Measurements from ENCODE around the gene CHPF. TPM values are rescaled to one million over a fixed set of nuclear protein-coding genes. Genes with fewer than 3 reads are reported as not detected.

The CHPF gene
- total RNA-seq, 1 experiment from 2014 or later, result 81.2 TPM

DNA sequence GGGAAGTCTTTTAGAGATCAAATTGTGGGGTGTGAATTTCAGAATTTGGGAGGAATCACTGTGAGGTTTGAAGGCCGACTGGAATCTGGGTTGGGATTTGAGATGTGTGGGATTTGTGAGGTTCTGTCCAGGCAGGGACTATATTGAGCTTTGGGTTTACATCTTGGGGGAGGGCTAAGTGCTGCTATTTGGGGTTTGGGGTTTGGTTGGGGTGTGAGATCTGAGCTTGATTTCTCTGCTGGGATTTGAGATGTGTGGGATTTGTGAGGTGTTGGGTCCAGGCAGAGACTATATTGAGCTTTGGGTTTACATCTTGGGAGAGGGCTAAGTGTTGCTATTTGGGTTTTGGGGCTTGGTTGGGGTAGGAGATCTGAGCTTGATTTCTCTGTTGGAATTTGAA, 44.1 kb downstream of the CHPF start:
- intact Hi-C loops (cut with micrococcal nuclease), result loop anchor here (2.0 kb wide), 2 partner anchors 47 to 69 kb away; no protein-coding TSS in a partner anchor
- no TSS peak for BruUV-seq (replicated peaks)
- Mint-ChIP-seq H3K4me1 (ENCODE audit: insufficient read depth, unreplicated experiment) (peaks cover 24% of the 10 kb centered on the region), H3K4me3 (ENCODE audit: unreplicated experiment) (peak overlapping the region; percentile 92), H3K36me3 (ENCODE audit: insufficient read depth, unreplicated experiment) (peaks cover 7% of the 10 kb centered on the region), H3K27me3 (ENCODE audit: insufficient read depth, unreplicated experiment) (no peaks in the 10 kb centered on the region), H3K27ac (ENCODE audit: low read depth, unreplicated experiment) (peak overlapping the region; percentile 93), H3K9me3 (ENCODE audit: unreplicated experiment) (no peaks in the 10 kb centered on the region)
- CTCF ChIA-PET, result interaction anchor here (0.6 to 1.4 kb wide), 6 partner anchors 25 to 96 kb away, joined by 3 to 6 read pairs (median 4); no protein-coding TSS in a partner anchor
- TF ChIP-seq, protein P1, sequence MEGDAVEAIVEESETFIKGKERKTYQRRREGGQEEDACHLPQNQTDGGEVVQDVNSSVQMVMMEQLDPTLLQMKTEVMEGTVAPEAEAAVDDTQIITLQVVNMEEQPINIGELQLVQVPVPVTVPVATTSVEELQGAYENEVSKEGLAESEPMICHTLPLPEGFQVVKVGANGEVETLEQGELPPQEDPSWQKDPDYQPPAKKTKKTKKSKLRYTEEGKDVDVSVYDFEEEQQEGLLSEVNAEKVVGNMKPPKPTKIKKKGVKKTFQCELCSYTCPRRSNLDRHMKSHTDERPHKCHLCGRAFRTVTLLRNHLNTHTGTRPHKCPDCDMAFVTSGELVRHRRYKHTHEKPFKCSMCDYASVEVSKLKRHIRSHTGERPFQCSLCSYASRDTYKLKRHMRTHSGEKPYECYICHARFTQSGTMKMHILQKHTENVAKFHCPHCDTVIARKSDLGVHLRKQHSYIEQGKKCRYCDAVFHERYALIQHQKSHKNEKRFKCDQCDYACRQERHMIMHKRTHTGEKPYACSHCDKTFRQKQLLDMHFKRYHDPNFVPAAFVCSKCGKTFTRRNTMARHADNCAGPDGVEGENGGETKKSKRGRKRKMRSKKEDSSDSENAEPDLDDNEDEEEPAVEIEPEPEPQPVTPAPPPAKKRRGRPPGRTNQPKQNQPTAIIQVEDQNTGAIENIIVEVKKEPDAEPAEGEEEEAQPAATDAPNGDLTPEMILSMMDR (IDR thresholded peaks at IDR 0.05; ENCODE audit: unreplicated experiment), result no peak
- no peak for DNase-seq (ENCODE audit: unreplicated experiment)
- POLR2A ChIA-PET, result interaction anchor here (0.6 to 2.7 kb wide), 6 partner anchors 10 to 185 kb away, joined by 3 to 13 read pairs (median 6); partner anchors contain the start of gene DNPEP

DNA sequence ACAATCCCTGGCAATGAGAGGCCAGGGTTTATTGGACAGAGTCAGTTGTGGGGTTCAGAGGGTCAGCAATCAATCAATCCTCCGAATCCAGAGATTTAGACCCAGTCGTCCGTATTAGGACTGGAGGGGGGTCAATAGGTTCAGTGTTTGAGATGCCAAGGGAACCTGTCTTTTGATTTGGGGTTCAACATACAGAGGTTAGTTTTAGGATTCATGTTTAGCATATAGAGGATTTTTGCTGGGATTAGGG, 44.6 kb downstream of the CHPF start:
- H3K36me3 Mint-ChIP-seq (ENCODE audit: insufficient read depth, unreplicated experiment), result peaks cover 7% of the 10 kb centered on the region
- H3K9me3 Mint-ChIP-seq (ENCODE audit: unreplicated experiment), result no peaks in the 10 kb centered on the region
- H3K27ac Mint-ChIP-seq (ENCODE audit: low read depth, unreplicated experiment), result peak overlapping the region; percentile 93
- H3K4me3 Mint-ChIP-seq (ENCODE audit: unreplicated experiment), result peak overlapping the region; percentile 92
- intact Hi-C loops (cut with micrococcal nuclease), result loop anchor here (2.0 kb wide), 2 partner anchors 46 to 68 kb away; no protein-coding TSS in a partner anchor
- TF ChIP-seq, protein P1 (IDR thresholded peaks at IDR 0.05; ENCODE audit: unreplicated experiment), result no peak
- no peak for DNase-seq (ENCODE audit: unreplicated experiment)
- CTCF ChIA-PET, result interaction anchor here (0.6 to 2.7 kb wide), 7 partner anchors 11 to 546 kb away, joined by 3 to 13 read pairs (median 5); no protein-coding TSS in a partner anchor
- POLR2A ChIA-PET, result interaction anchor here (0.6 to 2.7 kb wide), 23 partner anchors 9 to 505 kb away, joined by 3 to 17 read pairs (median 5); partner anchors contain the start of genes CHPF, CNPPD1, OBSL1 and STK11IP
- peaks cover 24% of the 10 kb centered on the region for H3K4me1 Mint-ChIP-seq (ENCODE audit: insufficient read depth, unreplicated experiment)
- BruUV-seq (replicated peaks), result TSS peak; percentile 91
- H3K27me3 Mint-ChIP-seq (ENCODE audit: insufficient read depth, unreplicated experiment), result no peaks in the 10 kb centered on the region

DNA sequence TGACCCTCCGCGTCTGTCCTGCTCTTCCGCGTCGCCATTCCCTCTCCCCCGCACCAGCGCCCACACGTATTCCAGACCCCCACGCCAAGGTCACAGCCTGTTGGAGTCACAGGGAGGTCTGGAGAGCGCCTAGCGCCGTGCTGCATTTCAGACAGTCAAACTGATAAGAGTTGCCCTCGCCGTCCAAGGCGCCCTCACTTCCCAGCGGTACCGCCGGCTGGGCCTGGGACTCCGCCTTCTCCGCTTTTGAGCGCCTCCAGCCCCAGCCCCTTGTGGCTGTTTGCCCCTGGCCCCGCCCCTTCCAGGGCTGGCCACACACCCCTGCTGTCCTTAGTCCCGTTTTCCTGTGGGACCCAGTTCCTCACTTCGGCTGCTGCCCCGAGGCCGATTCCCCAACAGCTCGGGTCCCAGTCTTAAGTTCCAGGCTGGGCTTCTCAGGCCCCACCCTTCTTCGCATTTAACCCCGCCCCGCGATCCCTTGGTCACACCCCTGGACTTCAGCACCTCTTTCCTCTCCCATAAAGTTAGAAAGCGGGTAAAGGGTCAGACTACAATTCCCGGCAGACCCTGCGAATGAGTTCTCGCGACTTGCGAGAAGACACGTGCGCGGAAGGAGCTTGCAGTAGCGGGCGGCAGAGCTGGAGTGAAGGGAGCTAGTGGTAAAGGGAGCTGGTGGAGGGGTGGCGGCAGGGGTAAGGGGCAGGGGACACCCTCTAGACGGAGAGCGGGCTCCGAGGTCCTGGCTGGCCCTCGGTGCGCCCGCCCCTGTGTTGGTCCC, 45.1 kb downstream of the CHPF start, which contains the start of gene GMPPA:
TSS of gene GMPPA (plus strand) at position 612 of the 778 bp plus-strand sequence. CDS start 1,085 bp downstream, outside the sequence.
- POLR2A ChIA-PET, result interaction anchor here (0.6 to 2.7 kb wide), 28 partner anchors 9 to 506 kb away, joined by 3 to 17 read pairs (median 4); partner anchors contain the start of genes CHPF, CNPPD1, OBSL1 and STK11IP
- Mint-ChIP-seq H3K27ac (ENCODE audit: low read depth, unreplicated experiment) (peak within 1 kb of the TSS; percentile 93), H3K36me3 (ENCODE audit: insufficient read depth, unreplicated experiment) (peaks cover 7% of the 10 kb centered on the region), H3K4me1 (ENCODE audit: insufficient read depth, unreplicated experiment) (peaks cover 24% of the 10 kb centered on the region), H3K27me3 (ENCODE audit: insufficient read depth, unreplicated experiment) (no peaks in the 10 kb centered on the region), H3K4me3 (ENCODE audit: unreplicated experiment) (peak within 1 kb of the TSS; percentile 92), H3K9me3 (ENCODE audit: unreplicated experiment) (no peaks in the 10 kb centered on the region)
- DNase-seq (ENCODE audit: unreplicated experiment), result peak; percentile 99
- TF ChIP-seq, protein P1 (IDR thresholded peaks at IDR 0.05; ENCODE audit: unreplicated experiment), result no peak
- no TSS peak for BruUV-seq (replicated peaks)
- intact Hi-C loops (cut with micrococcal nuclease), result loop anchor here (1.0 to 2.0 kb wide), 3 partner anchors 32 to 68 kb away; no protein-coding TSS in a partner anchor
- CTCF ChIA-PET, result interaction anchor here (0.6 to 2.7 kb wide), 10 partner anchors 11 to 546 kb away, joined by 3 to 13 read pairs (median 4); no protein-coding TSS in a partner anchor
